GM21390 (cell line): ENCODE results near the gene CEP72.

Experiments
- ATAC-seq: cut with Tn5 transposase; IDR thresholded peaks from one replicate; pipeline ENCODE4 v1.9.1; 2021; ENCODE audit not compliant: unreplicated experiment

CEP72 gene

GRCh38 chr5:652773-653350 is 40.7 kb downstream of the CEP72 start:
- no peak for ATAC-seq

- ATAC-seq, result no peak
Measured at GRCh38 chr5:654071-654778, 42.1 kb downstream of the CEP72 start.

- no peak for ATAC-seq
Measured at GRCh38 chr5:655406-655805, 43.3 kb downstream of the CEP72 start.

- ATAC-seq, result no peak
Measured at GRCh38 chr5:657570-657969, 45.4 kb downstream of the CEP72 start.

GRCh38 chr5:658103-658502 is 46.0 kb downstream of the CEP72 start:
- ATAC-seq, result no peak

GRCh38 chr5:659496-660263 is 47.5 kb downstream of the CEP72 start:
- no peak for ATAC-seq

- no peak for ATAC-seq
Measured at GRCh38 chr5:660491-661030, 48.4 kb downstream of the CEP72 start.

- ATAC-seq, result no peak
Measured at GRCh38 chr5:661891-662750, 50.0 kb downstream of the CEP72 start.

GRCh38 chr5:662751-663435 is 50.8 kb downstream of the CEP72 start:
- no peak for ATAC-seq

- ATAC-seq, result no peak
Measured at GRCh38 chr5:663436-664342, 51.5 kb downstream of the CEP72 start.

- ATAC-seq, result no peak
Measured at GRCh38 chr5:664343-664993, 52.3 kb downstream of the CEP72 start.

- ATAC-seq, result no peak
Measured at GRCh38 chr5:664994-665360, 52.8 kb downstream of the CEP72 start.

- no peak for ATAC-seq
Measured at GRCh38 chr5:665541-665955, 53.4 kb downstream of the CEP72 start.

GRCh38 chr5:665956-666711 is 54.0 kb downstream of the CEP72 start:
- ATAC-seq, result no peak

GRCh38 chr5:666816-667498 is 54.8 kb downstream of the CEP72 start:
- ATAC-seq, result no peak

- no peak for ATAC-seq
Measured at GRCh38 chr5:668283-668995, 56.3 kb downstream of the CEP72 start.
